GM18909 (cell line): ENCODE results near the gene LGALS7.

Experiments
- ATAC-seq: cut with Tn5 transposase; IDR thresholded peaks from one replicate; pipeline ENCODE4 v1.9.1; 2021; ENCODE audit warnings: mild to moderate bottlenecking; ENCODE audit not compliant: unreplicated experiment, poor library complexity

The LGALS7 gene

GRCh38 chr19:38728752-38729541 lies 44.4 kb downstream of the LGALS7 start:
- no peak for ATAC-seq

DNA sequence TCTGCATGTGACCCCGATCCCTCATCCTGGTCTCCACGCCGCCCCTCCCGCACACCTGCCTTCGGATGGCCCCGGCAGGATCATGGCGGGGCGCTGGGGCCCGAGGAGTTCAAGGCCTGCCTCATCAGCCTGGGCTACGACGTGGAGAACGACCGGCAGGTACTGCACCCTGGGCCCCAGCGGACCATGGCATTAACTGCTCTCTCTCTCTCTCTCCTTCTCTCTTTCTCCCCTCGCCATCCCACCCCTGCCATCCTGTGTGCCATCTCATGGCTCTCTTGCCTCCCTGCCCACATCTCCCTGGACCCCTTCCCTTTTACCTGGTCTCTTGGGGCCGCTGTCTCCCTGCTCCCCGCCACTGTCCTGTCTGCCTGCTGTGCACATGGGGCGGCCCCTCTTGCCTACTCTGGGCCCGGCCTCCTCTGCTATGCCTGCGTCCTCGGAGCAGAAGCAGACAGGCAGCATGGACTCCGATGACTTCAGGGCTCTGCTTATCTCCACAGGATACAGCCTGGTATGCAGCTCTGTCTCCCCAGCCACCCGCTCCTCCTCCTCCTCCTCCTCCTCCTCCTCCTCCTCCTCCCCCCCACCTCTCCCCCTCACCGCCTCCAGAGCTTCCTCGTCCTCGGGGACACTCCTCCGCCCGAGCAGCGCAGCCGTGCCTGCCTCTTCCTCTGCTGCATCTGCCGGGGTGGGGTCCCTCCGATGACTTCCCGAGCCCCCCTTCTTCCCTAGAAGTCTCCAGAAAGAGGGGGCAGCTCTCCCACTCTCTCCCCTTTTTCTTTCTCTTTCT lies 45.3 kb downstream of the LGALS7 start:
- no peak for ATAC-seq

DNA sequence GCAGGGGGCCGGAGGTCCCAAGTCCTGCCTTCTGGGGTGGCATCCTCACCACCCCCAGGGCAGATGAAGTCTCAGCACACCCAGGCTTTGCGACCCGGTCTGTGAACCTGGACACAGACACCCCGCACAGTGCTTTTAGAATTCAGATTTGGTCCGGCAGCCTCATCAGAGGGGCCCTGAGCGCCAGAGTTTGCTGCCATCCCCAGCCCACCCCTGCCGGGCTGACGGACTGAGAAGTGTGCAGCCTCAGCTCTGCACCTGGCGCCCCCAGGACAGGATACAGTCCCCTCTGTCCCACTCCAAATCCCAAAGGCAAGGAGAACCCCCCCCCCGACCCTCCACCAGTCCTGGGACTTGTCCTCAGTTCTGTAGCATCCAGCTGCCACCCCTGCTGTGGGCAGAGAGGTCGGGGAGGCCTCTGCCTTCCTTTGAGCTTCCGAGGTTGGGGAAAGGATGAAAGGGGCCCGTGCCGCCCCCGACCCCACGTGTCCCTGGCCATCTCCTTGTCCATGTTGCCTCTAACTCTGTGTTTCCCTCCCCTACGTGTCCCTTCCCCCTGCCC lies 45.9 kb downstream of the LGALS7 start:
- ATAC-seq = no peak

DNA sequence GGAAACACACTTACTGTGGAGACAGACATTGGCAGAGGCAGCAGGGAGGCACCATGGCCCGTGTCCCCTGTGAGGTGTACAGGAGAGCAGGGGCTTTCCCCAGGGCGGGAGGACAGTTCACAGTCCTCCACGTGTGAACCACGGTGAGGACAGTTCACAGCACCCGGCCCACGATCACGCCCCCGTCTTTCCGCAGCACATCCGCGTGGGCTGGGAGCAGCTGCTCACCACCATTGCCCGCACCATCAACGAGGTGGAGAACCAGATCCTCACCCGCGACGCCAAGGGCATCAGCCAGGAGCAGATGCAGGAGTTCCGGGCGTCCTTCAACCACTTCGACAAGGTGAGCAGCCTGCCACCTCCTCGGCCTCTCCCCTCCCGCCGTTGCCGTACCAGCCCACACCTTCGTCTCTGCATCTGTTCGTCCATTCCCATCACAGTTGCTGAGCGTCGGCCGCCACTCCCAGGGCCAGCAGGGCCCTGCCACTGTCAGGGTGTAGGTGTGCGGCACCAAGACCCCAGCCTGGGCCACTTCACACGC lies 46.5 kb downstream of the LGALS7 start:
- ATAC-seq = no peak

- ATAC-seq = no peak
These were observed 47.0 kb downstream of the LGALS7 start for GRCh38 chr19:38726284-38726673.

GRCh38 chr19:38725469-38726283 lies 47.6 kb downstream of the LGALS7 start:
- ATAC-seq = no peak

DNA sequence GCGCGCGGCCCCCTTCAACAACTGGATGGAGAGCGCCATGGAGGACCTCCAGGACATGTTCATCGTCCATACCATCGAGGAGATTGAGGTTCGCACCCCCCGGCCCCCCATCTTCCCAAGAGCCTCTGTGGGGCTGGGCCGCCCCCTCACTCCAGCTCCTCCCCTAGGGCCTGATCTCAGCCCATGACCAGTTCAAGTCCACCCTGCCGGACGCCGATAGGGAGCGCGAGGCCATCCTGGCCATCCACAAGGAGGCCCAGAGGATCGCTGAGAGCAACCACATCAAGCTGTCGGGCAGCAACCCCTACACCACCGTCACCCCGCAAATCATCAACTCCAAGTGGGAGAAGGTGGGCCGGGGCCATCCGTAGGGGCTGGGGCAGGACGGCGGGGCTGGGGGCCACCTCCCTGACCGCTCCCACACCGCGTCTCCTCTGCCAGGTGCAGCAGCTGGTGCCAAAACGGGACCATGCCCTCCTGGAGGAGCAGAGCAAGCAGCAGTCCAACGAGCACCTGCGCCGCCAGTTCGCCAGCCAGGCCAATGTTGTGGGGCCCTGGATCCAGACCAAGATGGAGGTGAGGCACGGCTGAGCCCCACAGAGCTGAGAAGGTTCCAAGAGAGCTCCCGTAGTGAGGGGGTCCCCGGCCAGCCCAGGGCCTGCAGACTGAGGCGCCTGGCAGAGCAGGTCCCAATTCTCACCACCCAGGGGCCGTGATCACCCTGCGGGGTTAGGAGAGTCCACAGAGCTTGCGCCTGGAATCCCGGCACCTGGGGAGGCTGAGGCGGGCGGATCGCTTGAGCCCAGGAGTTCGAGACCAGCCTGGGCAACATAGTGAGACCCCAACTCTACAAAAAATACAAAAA lies 49.1 kb downstream of the LGALS7 start:
- ATAC-seq = no peak

DNA sequence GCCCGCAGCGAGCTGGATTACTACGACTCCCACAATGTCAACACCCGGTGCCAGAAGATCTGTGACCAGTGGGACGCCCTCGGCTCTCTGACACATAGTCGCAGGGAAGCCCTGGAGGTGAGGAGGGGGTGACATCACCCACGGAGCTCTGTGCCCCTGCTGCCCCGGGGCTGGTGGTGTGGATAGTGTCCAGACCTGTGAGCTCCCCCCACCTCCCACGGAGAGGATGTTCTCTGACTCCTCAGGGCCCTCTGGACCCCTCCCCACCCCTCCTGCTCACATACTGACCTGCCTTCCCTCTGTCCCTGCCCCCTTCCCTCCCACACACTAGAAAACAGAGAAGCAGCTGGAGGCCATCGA lies 49.7 kb downstream of the LGALS7 start:
- ATAC-seq = no peak

- no peak for ATAC-seq
These were observed 50.2 kb downstream of the LGALS7 start for GRCh38 chr19:38722947-38723605.

DNA sequence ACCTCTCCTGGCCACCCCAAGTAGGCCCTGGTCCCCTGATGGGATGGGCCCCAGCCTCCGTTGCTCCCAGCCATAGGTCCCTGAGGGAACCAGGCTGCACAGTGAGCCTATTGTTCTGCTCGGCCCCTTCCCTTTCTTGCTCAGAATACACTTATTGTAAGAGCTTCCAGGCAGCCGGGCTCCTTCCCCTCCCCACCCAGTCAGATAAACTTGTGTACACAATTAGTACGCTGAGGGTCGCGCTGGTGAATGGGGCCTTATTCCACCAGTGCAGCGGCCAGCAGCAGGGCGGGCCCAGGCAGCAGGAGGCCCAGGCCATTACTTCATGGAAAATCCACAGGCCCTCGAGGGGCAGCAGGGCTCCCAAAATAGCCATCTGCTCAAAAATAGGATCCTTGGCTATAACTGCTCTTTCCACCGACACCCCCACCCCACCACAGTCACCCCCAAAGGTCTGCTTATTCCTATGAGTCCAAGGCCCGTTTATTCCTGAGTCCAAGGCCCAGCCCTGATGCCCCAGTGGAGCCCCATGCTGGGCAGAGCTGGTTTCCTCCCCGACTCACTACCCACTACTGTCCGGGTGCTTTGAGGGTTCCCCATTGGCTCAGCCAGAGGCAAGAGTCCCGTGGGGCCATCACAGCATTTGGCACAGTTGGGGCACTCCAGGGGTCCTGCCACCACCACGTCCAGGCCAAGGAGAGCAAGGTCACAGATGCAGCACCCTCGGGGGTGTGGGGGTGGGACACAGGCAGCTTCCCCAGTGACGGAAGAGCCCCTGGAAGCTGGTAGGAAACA lies 51.1 kb downstream of the LGALS7 start:
- ATAC-seq = no peak

DNA sequence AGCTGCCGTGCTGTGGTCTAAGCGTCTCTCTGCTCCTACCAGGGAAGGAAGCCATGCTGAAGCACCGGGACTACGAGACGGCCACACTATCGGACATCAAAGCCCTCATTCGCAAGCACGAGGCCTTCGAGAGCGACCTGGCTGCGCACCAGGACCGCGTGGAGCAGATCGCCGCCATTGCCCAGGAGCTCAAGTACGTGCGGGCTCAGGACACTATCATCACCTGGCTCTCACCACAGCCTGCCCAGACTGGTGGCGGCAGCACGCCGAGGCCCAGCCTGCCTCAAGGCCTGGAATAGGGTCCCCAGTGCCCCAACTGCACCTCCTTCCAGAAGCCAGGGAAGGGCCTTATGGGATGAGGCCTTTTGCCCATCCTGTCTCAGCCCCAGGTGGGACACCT lies 51.8 kb downstream of the LGALS7 start:
- ATAC-seq = no peak
